HG02588 (cell line): ENCODE data around the gene IRAK1BP1.
"Not testable (repeated sequence)": the region's sequence is repeated elsewhere in the genome, so short reads cannot be mapped to it uniquely, and the experiment has no call there.

Experiments
- ATAC-seq: cut with Tn5 transposase; IDR thresholded peaks from one replicate; pipeline ENCODE4 v1.9.1; 2021; ENCODE audit warnings: mild to moderate bottlenecking, moderate library complexity; ENCODE audit not compliant: unreplicated experiment

The IRAK1BP1 gene, protein sequence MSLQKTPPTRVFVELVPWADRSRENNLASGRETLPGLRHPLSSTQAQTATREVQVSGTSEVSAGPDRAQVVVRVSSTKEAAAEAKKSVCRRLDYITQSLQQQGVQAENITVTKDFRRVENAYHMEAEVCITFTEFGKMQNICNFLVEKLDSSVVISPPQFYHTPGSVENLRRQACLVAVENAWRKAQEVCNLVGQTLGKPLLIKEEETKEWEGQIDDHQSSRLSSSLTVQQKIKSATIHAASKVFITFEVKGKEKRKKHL

DNA sequence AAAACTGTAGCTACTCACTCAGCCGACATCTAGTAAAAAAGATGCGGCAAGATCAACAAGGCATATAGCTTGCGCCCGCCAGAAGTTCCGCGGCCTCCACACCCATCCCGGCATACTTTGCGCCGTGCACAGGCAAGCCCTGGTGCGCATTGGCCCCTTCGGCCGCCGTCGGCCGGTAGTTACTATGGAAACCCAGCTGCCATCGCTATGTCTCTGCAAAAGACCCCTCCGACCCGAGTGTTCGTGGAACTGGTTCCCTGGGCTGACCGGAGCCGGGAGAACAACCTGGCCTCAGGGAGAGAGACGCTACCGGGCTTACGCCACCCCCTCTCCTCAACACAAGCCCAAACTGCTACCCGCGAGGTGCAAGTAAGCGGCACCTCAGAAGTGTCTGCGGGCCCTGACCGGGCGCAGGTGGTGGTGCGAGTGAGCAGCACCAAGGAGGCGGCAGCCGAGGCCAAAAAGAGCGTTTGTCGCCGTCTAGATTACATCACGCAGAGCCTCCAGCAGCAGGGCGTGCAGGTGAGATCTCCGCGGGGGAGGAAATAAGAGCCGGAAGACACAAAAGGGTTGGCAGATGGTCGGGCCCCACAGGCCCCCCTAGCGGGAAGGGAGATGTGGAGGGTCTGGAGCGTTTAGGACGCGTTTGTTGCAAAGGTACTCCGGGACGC, at the start of gene IRAK1BP1:
Gene IRAK1BP1, plus strand, starts transcription at position 182 of the 671 bp plus-strand sequence. Its CDS starts 26 bp downstream, at position 208.
- ATAC-seq, result peak; percentile 98

DNA sequence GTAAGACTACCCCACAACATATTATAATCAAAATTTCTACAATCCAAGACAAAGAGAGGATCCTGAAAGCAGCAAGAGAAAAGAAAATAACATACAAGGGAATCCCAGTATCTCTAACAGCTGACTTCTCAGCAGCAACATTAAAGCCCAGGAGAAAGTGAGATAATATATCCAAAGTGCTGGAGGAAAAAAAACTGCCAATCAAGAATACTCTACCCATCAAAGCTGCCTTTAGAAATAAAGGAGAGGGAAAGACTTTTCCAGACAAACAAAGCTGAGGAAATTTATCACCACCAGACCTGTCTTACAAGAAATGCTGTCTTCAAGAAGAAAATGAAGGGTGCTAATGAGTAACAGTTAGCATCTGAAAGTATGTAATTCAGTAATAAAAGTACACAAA, 43.3 kb upstream of the IRAK1BP1 start:
- no peak for ATAC-seq

DNA sequence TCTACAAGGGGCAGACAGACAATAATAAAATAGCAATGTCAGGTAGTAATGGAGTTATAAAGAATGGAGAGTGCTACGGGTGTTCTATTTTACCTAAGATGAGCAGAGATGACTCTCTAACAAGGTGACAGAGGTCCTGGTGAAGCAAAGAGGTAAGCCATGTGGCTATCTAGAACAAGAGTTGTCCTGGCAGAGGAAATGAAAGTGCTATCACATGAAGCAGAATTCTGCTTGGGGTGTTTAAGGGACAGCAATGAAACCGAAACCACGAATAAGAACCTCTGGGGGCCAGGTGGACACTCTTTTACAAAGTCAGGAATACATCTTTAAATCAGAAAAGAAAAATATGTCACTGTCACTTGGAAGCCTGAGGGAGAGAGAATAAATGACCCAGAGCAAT, 37.9 kb upstream of the IRAK1BP1 start:
- ATAC-seq, result peak; percentile 44

DNA sequence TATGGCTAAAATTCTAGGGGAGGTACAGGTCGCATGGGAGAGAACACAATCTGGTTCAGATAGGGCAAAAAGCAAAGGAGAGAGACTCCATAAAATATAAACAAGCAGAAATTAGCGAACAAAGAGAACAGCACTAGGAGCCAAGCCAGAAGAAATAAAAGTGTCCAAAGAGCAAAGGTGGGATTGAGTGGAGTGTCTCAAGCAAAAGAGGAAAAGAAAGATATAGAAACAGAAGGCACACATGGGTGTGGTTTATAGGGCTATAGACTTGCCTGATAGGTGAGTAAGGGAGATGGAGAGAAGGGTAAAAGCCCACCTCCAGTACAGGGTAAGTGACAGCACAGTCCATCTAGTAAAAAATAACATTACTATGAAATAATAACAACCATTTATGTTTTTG, 36.5 kb upstream of the IRAK1BP1 start:
- no peak for ATAC-seq

DNA sequence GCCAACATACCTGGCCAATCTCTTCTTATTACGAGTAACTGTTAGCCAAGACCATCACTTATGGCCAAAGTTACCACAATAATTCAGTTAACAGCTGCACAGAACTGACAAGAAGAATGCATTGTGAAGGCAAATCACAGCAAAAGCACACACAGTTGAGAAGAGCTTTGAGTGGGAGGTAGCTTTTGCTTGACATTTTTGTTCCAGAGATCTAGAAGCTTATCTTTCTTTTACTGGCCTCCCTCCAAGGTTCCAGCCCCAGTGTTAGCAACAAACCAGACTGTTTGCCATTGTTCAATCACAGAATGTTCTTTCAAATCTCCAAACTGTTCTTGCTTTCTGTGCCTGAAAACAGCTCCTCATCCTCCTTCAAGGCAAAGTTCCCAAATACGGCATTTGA, 35.9 kb upstream of the IRAK1BP1 start:
- no peak for ATAC-seq

DNA sequence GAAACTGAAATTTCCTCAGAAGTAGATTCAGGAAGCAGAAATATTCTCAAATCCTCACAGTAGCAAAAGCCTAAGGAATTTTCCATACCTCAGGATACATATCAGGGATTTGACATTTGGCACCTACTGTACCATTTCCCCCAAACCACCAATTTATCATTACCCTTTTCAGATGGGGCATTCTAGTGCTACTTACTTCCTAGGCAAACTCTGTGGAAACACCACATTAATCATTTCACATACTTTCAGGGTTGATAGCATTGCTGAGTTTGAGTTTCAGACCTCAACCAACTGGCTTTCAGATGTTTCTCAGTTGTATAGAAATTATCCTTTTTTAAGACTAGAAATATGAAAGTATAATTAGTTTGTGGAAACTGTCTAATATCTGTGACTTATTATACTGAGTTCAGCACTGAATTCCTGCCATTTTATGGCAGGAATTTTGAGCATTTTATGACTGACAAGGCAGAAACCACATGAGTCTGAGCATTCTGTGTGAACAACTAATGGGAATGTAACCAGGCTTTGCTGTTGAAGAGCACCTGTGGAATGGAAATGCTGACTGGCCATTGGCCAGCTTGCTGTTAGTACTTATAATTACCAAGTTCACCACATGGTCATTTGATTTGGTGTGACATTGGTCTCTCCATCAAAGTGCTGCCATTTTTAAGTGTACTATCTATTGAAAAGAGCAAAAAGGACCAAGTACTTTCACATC, 35.1 kb upstream of the IRAK1BP1 start:
- no peak for ATAC-seq

DNA sequence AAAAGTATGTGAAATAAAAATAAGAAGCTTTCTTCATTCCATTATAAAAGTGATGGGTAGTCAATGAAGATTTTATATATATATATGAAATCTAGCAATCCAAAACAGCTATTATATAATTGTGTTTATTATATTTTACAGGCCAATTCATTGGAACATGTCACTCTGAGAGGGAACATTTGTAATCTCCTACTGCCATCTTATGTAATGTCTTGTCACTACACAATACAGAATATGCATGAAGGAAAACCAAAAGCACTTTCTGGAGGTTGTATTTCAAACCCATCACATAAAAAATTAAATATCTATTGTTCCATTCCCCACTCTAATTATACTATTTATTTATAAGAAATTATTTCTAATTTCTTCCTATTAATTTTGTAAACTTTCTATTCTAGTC, 31.5 kb upstream of the IRAK1BP1 start:
- ATAC-seq, result no peak

DNA sequence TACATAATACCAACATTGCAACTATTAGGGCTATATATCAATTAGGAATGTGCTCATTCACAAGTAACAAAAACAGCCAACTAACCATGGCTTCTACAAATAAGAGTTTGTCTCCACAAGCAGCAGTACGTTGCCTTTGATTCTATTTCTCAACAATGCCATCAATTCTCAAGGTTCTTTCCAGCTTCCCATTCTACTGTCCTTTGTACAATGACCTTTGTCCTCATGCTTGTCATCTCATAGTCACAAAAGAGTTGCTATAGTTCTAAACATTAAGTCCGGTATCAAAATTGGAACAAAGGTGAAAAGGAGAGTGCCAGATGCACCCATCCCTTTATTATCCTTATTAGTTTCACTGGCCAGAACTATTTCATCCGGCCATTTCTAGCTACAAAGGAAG, 30.8 kb upstream of the IRAK1BP1 start:
- no peak for ATAC-seq

DNA sequence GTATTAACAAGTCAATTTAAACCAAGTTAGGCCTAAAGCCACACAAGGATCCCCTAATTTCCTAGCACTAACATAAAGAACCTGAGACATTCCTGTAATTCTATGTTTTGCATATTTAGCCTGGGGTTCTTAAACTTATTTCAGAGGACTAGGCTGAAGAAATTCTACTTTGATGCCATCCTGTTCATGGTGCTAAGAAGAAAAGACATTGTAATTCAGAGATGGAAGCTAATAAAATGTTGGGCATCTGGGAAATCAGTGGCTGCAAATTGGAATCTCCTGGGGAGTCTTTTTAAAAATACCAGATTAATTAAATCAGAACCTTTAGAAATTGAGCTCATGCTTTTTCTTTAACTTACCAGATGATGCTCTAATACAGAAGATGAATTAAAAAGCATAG, 26.2 kb upstream of the IRAK1BP1 start:
- no peak for ATAC-seq

DNA sequence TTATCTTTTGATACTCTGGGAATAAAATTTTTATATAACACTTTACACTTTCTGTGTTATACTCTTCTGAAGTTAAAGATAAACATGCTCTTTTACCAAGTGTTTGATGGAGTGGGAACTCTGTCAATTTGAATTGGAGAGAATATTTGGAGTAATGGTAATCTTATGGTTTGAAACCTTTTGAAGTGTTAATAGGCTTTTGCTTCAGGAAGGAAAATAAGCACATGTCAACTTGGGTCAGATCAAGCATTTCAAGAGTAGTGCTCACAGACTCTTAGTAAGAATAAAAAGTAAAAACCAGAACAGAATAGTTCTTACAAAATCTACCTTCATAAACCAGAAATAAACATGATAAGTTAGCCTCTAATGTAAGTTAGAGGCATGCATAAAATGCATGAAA, 24.4 kb upstream of the IRAK1BP1 start:
- no peak for ATAC-seq

DNA sequence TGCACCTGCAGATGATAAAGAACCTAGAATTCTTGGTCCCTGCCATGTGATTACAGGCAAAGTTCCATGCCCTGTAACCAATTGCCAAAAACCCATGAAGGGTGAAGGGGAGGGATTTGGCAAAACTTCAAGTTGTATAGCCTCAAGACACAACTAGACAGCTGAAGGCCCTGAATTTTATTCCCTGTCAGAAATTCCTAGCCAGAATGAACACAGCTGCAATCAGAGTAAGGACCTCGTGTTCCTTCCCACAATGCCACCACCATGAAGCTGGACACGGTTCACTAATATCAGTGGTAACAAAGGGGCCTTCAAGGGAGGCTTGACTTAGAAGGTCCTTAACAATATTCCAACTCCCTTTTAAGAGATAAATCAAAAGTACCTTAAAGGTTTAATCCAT, 22.5 kb upstream of the IRAK1BP1 start:
- ATAC-seq, result no peak

DNA sequence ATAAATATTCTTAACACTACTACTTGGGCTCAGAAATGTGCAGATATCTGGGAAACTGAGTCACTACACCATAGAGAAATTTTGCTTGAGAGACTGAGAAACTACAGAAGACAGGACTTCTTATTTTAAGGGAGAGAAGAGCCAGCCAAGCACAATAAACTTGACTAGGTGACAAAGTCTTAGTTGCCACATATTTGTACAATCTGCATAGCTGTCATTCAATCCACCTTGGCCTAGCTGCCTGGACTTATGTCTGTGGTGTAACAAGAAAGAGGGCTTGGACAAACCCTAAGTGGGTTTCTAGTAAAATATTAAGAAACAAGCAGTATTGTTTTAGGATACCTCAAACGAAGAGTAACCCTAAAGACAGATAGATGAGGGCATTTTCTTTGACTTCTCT, 21.8 kb upstream of the IRAK1BP1 start:
- no peak for ATAC-seq

DNA sequence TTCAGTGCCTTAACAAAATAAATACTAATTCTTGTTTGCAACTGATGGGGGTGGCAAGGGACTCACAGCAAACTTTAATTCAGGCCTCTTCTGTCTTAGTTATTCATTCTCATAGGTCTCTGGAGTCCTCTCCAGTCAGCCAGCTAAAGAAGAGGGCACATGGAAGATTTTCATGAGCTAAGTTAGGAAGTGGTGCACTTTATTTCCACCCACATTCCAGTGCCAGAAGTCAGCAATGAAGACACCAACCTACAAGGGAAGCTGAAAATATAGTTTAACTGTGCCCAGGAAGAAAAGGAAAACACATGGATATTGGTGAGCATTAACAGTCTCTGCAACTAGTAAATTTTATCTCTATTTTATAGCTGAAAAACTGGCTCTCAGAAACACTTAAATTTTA, 16.7 kb upstream of the IRAK1BP1 start:
- no peak for ATAC-seq

DNA sequence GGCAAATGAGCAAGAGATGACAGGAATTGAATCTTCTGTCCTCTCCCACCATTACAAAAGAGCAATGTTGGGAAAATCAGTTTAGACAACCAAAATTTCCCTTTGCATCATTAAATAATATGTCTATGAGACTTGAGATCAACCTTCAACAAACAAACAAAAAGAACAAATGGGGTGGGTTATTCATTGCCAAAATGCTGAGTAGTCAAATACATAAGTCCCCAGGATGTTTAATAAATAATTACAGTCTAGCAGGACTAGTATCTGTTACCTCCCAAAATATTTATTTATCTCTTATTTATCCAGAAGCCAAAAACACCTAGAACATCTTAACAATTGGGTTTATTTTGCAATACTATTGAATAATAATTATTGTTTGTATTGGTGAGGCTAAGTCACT, 16.2 kb upstream of the IRAK1BP1 start:
- ATAC-seq, result no peak

DNA sequence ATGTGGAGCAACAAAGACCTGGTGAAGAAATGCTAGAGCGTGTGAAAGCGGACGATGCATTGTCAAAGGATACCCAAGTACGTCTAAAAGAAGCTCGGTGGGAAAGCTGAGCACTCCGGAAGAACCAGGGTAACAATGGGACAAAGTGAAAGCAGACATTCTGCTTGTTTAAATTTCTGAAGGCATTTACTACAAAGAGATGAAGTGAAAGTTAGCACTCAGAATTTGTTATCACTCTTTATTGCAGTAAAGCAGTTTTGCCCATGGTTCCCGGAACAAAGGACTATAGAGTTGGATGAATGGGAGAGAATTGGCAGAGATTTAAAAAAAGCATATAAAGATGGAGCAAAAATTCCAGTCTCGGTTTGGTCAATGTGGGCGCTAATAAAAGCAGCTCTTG, 12.8 kb upstream of the IRAK1BP1 start:
- no peak for ATAC-seq

DNA sequence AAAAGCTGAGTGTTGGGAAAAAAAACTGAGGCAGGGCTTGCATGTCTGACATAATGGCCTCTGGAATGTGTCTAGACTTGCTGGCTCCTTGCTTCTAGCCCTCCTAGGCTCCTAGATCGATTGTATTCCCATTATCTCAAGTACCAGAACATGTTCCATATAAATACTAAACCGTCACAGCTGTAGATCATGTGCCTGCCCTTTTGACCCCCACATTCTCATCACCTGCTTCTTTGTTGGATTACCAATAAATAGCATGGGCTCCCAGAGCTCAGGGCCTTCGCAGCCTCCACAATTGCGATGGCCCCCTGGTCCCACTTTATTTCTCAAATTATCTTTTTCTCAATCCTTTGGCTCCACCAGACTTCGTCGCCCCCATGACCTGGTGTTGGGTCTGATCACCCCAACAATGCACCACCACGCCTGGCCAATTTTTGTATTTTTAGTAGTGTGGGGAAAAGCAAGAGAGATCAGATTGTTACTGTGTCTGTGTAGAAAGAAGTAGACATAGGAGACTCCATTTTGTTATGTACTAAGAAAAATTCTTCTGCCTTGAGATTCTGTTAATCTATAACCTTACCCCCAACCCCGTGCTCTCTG, 8.9 kb upstream of the IRAK1BP1 start:
- not testable (repeated sequence) for ATAC-seq

DNA sequence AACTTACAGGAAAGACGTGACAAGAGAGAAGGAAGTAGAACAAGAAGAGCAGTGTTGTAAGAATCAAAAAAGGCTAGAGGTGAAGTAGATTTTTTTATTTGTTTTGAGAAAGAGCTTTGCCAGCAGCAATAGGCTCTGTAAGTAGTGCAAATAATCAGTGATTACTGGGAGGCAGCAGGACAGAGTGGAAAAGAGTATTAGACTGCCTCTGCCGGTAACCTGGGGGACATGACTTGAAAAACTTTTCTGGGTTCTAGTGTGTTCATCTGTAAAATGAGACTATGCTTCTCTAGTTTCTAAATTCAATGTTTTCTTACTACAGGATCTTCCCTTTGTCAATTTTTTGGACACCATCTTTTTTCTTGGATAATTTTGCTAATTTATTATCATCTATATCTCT, 5.8 kb upstream of the IRAK1BP1 start:
- no peak for ATAC-seq

DNA sequence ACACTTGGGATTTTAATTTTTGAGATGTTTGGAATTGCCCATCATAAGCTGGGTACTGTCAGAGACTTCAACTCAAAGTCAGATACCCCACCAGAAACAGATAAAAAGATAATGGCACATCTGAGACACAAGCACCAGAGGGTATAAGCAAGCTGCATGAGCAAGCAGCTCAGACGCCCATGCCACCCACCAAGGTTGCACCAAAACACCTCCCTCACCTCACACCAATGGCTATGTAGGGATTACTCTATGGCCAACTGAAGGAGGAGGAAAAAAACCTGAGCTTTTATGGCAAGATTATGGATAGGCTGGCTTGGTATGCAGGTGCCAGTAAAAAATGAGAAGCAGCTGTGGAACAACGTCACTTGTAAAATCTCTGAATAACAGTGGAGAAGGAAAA, 3.8 kb upstream of the IRAK1BP1 start:
- ATAC-seq, result no peak

DNA sequence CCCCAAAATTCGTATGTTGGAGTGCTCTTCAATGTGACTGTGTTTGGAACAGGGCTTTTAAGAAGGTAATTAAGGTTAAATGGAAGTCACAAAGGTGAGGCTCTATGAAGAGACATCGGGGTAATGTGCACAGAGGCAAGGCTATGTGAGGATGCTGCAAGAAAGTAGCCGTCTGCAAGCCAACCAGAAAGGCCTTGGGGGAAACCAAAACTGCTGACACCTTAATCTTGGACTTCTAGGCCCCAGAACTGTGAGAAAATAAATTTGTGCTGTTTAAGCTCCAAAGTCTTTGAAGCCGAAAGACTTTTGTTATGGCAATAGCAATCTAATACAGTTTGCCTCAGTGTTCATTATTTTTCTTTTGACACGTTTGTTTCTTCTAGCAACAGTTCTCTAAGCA, 2.4 kb upstream of the IRAK1BP1 start:
- no peak for ATAC-seq

DNA sequence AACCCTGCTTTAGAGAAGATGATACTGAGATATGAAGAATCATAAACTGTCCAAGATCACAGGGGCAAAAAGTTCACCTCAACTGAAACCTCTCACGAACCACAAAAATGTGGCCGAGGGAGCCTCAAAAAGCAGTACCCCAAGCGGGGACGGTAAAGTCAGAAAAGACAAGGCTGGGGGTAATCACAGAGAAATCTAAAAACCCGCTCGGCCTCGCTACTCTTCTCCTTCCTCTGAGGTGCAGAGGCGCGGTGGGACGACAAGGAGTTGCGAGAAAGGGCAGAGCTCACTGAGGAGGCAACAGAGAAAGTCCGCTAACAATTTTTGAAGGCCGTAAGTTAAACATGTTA, 356 bp upstream of the IRAK1BP1 start:
- ATAC-seq, result peak; percentile 33

DNA sequence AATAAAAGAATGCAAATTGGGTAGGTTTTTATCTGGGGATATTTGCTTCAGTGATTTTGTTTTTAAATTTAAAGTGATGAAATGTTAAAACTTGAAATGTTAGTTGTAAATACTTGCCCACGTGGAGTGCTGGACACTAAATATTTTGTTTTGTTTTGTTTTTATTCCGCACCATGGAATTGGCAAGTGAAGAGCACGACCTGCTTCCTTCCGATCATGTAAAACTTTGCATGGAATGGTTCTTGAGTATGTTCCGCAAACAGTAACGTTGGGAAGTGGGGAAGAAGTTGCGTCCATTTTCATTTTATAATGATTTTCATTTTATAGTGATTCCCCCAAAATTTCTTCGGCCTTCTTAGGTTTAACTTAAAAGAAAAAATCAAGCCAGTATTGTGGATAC, 765 bp downstream of the IRAK1BP1 start:
- no peak for ATAC-seq

DNA sequence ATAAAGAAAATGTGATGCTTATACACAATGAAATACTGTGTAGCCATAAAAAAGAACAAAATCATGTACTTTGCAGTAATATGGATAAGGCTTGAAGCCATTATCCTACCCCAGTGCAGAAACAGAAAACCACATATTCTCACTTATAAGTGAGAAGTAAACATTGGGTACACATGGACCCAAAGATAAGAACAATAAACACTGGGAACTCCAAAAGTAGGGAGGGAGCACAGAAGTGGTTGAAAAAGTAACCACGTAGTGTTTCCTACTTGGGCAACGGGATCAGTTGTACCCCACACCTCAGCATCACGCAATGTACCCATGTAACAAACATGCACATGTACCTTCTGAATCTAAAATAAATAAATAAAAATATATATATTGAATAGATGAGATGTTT, 8.2 kb downstream of the IRAK1BP1 start:
- no peak for ATAC-seq
